ENCODE data around the gene HOXC5. TPM values are rescaled to one million over a fixed set of nuclear protein-coding genes. Genes with fewer than 3 reads are reported as not detected.

Gene HOXC5
- total RNA-seq, 1 donor from 2014 or later: not detected

DNA sequence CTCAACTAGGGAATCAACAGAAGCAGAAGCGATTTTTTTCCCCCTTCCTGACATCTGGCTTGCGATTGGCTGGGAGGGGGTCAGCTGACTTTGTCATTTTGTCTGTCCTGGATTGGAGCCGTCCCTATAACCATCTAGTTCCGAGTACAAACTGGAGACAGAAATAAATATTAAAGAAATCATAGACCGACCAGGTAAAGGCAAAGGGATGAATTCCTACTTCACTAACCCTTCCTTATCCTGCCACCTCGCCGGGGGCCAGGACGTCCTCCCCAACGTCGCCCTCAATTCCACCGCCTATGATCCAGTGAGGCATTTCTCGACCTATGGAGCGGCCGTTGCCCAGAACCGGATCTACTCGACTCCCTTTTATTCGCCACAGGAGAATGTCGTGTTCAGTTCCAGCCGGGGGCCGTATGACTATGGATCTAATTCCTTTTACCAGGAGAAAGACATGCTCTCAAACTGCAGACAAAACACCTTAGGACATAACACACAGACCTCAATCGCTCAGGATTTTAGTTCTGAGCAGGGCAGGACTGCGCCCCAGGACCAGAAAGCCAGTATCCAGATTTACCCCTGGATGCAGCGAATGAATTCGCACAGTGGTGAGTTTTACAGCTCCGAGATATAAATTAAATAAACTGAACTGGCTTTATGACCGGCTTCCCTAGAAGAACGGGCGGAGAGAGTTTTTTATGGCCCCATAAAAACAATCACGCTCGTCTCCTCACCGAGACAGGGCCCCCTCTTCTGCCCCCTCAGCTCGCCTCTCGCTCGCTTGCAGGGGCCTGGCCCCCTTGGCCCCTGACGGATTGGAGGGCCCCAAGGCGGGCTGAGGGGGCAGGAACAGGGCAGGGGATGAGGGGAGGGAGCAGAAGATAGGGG, 4.3 kb upstream of the HOXC5 start, which contains the start of gene HOXC6:
TSS of gene HOXC6 (plus strand) at position 127 of the 888 bp plus-strand sequence. CDS start at position 209, 82 bp downstream.
- no peak within 1 kb of the TSS for H3K27ac Mint-ChIP-seq (ENCODE audit: unreplicated experiment)

DNA sequence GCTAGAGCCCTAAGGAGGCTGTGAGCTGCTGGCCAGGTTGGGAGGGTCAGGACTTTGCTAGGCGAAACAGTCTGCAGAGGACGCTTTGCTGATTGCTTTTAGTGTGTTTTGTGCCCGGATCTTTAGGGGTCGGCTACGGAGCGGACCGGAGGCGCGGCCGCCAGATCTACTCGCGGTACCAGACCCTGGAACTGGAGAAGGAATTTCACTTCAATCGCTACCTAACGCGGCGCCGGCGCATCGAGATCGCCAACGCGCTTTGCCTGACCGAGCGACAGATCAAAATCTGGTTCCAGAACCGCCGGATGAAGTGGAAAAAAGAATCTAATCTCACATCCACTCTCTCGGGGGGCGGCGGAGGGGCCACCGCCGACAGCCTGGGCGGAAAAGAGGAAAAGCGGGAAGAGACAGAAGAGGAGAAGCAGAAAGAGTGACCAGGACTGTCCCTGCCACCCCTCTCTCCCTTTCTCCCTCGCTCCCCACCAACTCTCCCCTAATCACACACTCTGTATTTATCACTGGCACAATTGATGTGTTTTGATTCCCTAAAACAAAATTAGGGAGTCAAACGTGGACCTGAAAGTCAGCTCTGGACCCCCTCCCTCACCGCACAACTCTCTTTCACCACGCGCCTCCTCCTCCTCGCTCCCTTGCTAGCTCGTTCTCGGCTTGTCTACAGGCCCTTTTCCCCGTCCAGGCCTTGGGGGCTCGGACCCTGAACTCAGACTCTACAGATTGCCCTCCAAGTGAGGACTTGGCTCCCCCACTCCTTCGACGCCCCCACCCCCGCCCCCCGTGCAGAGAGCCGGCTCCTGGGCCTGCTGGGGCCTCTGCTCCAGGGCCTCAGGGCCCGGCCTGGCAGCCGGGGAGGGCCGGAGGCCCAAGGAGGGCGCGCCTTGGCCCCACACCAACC, 3.1 kb upstream of the HOXC5 start:
- Mint-ChIP-seq H3K27me3 (ENCODE audit: unreplicated experiment) (peaks cover 53% of the 10 kb centered on the region), H3K27ac (ENCODE audit: unreplicated experiment) (no peak overlapping the region), H3K36me3 (ENCODE audit: low read depth, unreplicated experiment) (peaks cover 3% of the 10 kb centered on the region), H3K4me1 (ENCODE audit: unreplicated experiment) (peaks cover 30% of the 10 kb centered on the region), H3K9me3 (ENCODE audit: unreplicated experiment) (no peaks in the 10 kb centered on the region), H3K4me3 (ENCODE audit: unreplicated experiment) (peak overlapping the region; percentile 87)
- TF ChIP-seq, protein P1, sequence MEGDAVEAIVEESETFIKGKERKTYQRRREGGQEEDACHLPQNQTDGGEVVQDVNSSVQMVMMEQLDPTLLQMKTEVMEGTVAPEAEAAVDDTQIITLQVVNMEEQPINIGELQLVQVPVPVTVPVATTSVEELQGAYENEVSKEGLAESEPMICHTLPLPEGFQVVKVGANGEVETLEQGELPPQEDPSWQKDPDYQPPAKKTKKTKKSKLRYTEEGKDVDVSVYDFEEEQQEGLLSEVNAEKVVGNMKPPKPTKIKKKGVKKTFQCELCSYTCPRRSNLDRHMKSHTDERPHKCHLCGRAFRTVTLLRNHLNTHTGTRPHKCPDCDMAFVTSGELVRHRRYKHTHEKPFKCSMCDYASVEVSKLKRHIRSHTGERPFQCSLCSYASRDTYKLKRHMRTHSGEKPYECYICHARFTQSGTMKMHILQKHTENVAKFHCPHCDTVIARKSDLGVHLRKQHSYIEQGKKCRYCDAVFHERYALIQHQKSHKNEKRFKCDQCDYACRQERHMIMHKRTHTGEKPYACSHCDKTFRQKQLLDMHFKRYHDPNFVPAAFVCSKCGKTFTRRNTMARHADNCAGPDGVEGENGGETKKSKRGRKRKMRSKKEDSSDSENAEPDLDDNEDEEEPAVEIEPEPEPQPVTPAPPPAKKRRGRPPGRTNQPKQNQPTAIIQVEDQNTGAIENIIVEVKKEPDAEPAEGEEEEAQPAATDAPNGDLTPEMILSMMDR (IDR thresholded peaks at IDR 0.05; ENCODE audit: unreplicated experiment): no peak
- no peak for DNase-seq (ENCODE audit: low spot score)

More for the DNA sequence above, 4.3 kb upstream of the HOXC5 start, which contains the start of gene HOXC6:
- H3K27me3 Mint-ChIP-seq (ENCODE audit: unreplicated experiment): peaks cover 53% of the 10 kb centered on the region
- peak within 1 kb of the TSS; percentile 73 for H3K4me3 Mint-ChIP-seq (ENCODE audit: unreplicated experiment)
- TF ChIP-seq, protein P1 (IDR thresholded peaks at IDR 0.05; ENCODE audit: unreplicated experiment): no peak
- peaks cover 3% of the 10 kb centered on the region for H3K36me3 Mint-ChIP-seq (ENCODE audit: low read depth, unreplicated experiment)
- H3K9me3 Mint-ChIP-seq (ENCODE audit: unreplicated experiment): no peaks in the 10 kb centered on the region
- H3K4me1 Mint-ChIP-seq (ENCODE audit: unreplicated experiment): peaks cover 25% of the 10 kb centered on the region
- no peak for DNase-seq (ENCODE audit: low spot score)

DNA sequence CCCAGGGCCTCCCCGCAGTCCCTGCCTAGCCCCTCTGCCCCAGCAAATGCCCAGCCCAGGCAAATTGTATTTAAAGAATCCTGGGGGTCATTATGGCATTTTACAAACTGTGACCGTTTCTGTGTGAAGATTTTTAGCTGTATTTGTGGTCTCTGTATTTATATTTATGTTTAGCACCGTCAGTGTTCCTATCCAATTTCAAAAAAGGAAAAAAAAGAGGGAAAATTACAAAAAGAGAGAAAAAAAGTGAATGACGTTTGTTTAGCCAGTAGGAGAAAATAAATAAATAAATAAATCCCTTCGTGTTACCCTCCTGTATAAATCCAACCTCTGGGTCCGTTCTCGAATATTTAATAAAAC, 2.4 kb upstream of the HOXC5 start:
- Mint-ChIP-seq H3K27me3 (ENCODE audit: unreplicated experiment) (peaks cover 58% of the 10 kb centered on the region), H3K4me1 (ENCODE audit: unreplicated experiment) (peaks cover 30% of the 10 kb centered on the region), H3K36me3 (ENCODE audit: low read depth, unreplicated experiment) (peaks cover 7% of the 10 kb centered on the region), H3K27ac (ENCODE audit: unreplicated experiment) (no peak overlapping the region), H3K4me3 (ENCODE audit: unreplicated experiment) (peak overlapping the region; percentile 45), H3K9me3 (ENCODE audit: unreplicated experiment) (no peaks in the 10 kb centered on the region)
- TF ChIP-seq, protein P1 (IDR thresholded peaks at IDR 0.05; ENCODE audit: unreplicated experiment): no peak
- DNase-seq (ENCODE audit: low spot score): no peak

DNA sequence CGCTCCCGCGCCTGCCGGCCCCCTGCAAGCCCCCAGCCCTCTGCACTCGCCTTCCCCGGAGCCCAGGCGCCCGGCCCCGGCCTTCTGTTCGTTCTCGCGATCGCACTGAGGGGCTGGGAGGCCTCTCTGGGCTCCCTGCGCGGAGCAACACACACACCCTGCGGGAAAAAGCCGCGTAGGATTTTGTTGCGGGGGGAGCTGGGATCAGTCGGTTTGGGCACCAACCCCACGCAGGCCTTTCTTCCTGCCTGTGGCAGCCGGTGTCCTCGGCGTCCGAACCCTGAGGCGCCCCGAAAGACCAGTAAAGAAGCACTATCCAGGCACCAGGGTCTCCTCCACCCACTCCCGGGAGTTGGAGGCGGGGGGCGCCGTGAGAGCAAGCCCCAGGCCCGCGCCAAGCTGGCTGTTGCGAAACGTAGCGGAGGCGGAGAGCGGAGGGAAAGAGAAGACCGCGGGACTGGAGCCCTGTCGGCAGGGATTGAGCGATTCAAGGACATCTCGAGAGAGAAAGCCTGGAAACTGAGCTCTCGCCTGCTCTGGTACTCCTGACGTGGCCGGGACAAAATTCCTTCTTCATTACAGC, 1.9 kb upstream of the HOXC5 start:
- DNase-seq (ENCODE audit: low spot score): no peak
- no peak overlapping the region for H3K4me3 Mint-ChIP-seq (ENCODE audit: unreplicated experiment)
- H3K4me1 Mint-ChIP-seq (ENCODE audit: unreplicated experiment): peaks cover 34% of the 10 kb centered on the region
- TF ChIP-seq, protein P1 (IDR thresholded peaks at IDR 0.05; ENCODE audit: unreplicated experiment): no peak
- H3K27ac Mint-ChIP-seq (ENCODE audit: unreplicated experiment): no peak overlapping the region
- H3K36me3 Mint-ChIP-seq (ENCODE audit: low read depth, unreplicated experiment): peaks cover 7% of the 10 kb centered on the region
- H3K9me3 Mint-ChIP-seq (ENCODE audit: unreplicated experiment): no peaks in the 10 kb centered on the region
- H3K27me3 Mint-ChIP-seq (ENCODE audit: unreplicated experiment): peaks cover 56% of the 10 kb centered on the region
